ENCODE data around the gene SLC14A1.

DNA sequence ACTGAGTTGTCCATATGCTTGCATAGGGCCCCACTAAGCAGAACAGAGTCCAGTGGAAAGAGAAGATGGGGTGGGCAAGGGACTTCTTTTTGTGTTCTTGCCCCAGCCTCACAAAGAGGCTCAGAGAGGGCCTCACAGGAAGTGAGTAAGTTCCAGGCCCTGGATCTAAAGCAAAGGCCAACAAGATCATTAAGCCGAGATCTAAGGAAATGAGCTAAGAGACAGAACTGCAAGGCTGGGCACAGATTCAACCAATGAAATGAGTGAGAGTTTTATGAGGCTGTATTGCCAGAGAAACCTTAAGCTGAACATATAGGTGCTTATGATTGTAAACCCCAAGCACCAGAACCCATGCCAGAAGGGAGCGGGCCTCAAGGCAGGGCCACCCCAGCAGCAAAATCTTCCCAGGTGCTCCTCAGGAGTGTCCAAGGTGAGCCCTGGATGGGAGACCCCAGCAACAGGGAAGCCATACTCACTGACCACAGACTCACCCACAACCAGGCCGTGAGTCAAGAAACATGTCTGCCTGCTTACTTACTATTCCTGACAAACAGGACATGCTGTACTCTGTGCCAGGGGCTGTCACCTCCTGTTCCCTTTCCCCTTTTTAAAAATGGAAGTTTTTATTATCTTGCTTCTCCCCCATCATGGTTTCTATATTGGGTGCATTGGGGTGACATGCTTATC lies 40.2 kb downstream of the SLC14A1 start:
- TF ChIP-seq EZH2 (IDR thresholded peaks at IDR 0.05; ENCODE audit: low read depth), result no peak
- TF ChIP-seq, protein P1, sequence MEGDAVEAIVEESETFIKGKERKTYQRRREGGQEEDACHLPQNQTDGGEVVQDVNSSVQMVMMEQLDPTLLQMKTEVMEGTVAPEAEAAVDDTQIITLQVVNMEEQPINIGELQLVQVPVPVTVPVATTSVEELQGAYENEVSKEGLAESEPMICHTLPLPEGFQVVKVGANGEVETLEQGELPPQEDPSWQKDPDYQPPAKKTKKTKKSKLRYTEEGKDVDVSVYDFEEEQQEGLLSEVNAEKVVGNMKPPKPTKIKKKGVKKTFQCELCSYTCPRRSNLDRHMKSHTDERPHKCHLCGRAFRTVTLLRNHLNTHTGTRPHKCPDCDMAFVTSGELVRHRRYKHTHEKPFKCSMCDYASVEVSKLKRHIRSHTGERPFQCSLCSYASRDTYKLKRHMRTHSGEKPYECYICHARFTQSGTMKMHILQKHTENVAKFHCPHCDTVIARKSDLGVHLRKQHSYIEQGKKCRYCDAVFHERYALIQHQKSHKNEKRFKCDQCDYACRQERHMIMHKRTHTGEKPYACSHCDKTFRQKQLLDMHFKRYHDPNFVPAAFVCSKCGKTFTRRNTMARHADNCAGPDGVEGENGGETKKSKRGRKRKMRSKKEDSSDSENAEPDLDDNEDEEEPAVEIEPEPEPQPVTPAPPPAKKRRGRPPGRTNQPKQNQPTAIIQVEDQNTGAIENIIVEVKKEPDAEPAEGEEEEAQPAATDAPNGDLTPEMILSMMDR (conservative IDR thresholded peaks at IDR 0.05), result no peak
